Measurements from ENCODE around the gene FAM131A. TPM values are rescaled to one million over a fixed set of nuclear protein-coding genes. Genes with fewer than 3 reads are reported as not detected.

FAM131A gene
- total and polyA plus RNA-seq, 9 donors: 8.4 to 14.9 (median 10.4) TPM

DNA sequence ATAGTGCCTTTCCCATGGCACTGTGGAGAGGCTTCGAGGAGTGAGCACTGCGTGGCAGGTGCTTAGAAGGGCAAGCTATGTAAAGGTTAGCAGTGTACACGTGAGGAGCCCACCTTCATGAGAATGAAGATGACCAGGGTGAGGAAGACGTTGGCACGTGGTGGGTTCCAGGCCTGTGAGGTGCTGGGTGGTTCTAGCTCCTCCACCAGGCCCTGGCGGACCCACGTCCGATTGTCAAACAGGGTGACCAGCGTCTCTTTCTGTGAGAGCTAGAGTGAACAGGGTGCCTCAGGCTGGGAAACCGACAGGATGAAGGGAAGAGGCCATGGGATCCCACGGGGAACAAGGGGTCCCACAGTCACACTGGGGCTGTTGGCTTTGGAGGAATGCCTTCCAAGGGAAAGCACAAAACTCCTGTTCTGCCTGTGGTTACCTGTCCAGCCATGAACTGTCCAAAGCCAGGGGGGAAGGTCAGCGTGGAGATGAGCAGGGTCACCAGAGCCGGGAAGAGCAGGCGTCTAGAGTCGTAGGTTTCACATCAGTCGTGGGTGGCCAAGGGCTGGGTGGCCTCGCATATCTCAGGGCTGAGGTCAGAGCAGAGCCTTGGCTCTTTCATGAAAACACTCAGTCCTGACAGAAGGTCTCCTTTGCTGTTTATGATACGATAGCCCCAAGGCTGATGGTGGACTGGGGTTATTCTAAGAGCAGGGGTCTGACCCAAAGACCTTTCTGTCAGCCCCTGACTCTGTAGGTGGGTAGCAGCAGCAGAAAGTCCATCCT lies 18.1 kb downstream of the FAM131A start:
- peaks cover 32% of the 10 kb centered on the region for H3K36me3 ChIP-seq (ENCODE audit: control insufficient read depth, insufficient read depth, low read length)
- 73% methylated on average over 18 of the region's 18 CpGs for WGBS (ENCODE audit: insufficient coverage)

DNA sequence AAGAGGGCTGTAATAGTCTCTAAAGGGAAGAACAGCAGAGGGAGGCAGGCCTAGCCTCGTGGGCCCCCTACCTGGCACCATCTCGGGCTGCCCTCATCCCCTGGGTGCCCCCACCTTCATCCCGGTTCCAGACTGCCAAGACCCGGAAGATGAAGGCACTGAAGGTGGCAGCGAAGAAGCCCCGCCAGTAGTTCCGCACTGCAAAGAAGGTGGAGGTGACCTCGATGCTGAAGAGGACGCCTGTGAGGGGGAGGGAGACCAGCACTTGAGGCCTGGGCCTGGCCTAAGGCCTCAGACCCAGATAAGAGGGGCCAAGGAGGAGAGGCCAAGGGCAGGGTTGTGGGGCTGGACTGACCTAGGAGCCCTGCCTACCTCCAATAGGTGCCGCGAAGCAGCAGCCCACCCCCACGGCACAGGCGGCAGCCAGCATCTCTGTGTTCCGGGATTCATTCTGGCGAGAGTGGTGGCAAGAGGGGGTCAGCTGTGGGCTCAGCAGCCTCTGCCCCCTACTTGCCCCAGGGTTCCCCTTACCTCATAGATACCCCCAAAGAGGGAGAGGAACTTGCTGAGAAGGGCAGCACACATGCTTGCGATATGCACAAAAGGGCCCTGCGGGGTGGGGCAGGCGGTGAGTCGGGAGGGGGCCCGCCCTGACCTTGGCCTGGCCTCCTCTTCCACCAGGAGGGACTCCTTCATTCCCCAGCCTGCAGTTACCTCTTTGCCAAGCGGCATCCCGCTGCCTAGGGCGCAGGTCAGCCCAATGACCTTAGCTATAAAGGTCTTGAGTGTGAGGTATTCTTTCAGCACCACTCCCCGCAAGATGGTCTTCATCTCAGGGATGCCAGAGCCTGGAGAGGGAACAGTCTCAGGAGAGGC lies 20.1 kb downstream of the FAM131A start:
- Histone ChIP-seq H3K27ac (ENCODE audit: low read length) (no peak overlapping the region), H3K9me3 (replicated peaks; ENCODE audit: control insufficient read depth, low read depth, low read length) (no peaks in the 10 kb centered on the region), H3K4me1 (ENCODE audit: control insufficient read depth, insufficient read depth, low read length) (peaks cover 15% of the 10 kb centered on the region), H3K36me3 (ENCODE audit: control insufficient read depth, insufficient read depth, low read length) (peaks cover 28% of the 10 kb centered on the region), H3K4me3 (ENCODE audit: low read length) (no peak overlapping the region), H3K27me3 (ENCODE audit: control insufficient read depth, insufficient read depth, low read length) (no peaks in the 10 kb centered on the region)
- DNase-seq: no peak
- 90% methylated on average over 9 of the region's 24 CpGs for WGBS (ENCODE audit: insufficient coverage)

More for the DNA sequence above, 18.1 kb downstream of the FAM131A start:
- Histone ChIP-seq H3K4me1 (ENCODE audit: control insufficient read depth, insufficient read depth, low read length) (peaks cover 13% of the 10 kb centered on the region), H3K27ac (ENCODE audit: low read length) (no peak overlapping the region), H3K27me3 (ENCODE audit: control insufficient read depth, insufficient read depth, low read length) (no peaks in the 10 kb centered on the region), H3K9me3 (replicated peaks; ENCODE audit: control insufficient read depth, low read depth, low read length) (no peaks in the 10 kb centered on the region), H3K4me3 (ENCODE audit: low read length) (no peak overlapping the region)
- DNase-seq: no peak

DNA sequence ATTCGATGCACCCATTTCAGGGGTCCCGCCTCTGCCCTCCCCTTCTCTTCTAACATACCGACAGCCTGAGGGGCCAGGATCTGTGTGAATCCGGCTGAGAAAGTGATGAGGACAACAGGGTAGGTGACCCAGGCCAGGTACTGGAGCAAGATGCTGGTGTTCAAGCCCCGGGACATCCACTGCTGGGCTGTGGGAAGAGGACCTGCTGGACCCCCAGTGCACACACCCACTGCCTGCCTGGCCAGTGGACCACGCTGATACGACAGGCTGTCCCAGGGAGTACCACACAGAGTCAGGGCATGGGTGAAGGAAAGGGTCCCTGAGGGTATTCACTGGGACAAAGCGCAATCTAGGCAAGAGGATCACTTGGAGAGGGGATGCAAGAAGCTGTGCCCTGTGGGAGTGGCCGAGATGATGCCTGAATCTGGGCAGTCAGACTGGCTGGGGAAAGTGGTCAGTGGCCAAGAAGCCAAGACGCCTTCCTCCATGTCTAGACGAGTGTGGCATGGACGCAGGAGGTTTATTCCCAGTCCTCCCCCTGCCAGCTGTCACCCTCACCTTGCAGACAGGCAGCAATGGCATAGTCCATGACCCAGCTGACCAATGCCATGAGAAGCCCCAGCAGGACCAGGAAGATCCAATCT lies 20.8 kb downstream of the FAM131A start:
- Histone ChIP-seq H3K36me3 (ENCODE audit: control insufficient read depth, insufficient read depth, low read length) (peaks cover 25% of the 10 kb centered on the region), H3K27ac (ENCODE audit: low read length) (no peak overlapping the region), H3K4me3 (ENCODE audit: low read length) (no peak overlapping the region), H3K27me3 (ENCODE audit: control insufficient read depth, insufficient read depth, low read length) (no peaks in the 10 kb centered on the region), H3K9me3 (replicated peaks; ENCODE audit: control insufficient read depth, low read depth, low read length) (no peaks in the 10 kb centered on the region), H3K4me1 (ENCODE audit: control insufficient read depth, insufficient read depth, low read length) (peaks cover 15% of the 10 kb centered on the region)
- no peak for DNase-seq
- 87% methylated on average over 9 of the region's 12 CpGs for WGBS (ENCODE audit: insufficient coverage)

DNA sequence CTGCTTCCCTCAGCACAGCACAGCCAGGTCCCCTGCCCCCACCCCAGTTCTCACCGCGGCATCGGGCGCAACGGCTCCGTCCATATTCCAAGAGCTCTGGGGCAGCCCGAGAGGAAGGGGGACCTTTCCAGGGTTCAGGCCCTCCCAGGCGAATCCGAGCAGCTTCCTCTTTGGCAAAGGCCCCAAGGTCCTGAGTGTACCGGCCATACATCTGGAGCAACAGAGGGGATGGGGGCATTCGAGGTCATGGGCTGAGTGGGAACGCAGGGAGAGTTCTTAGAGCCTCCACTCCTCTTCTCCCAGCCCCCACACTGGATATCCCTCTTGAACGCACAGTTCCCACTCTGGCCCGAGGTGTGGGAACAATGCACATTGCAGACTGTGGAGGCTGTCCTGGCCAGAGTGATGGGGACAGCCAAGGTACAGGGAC lies 21.5 kb downstream of the FAM131A start:
- no peak overlapping the region for H3K4me3 ChIP-seq (ENCODE audit: low read length)
- H3K4me1 ChIP-seq (ENCODE audit: control insufficient read depth, insufficient read depth, low read length): peaks cover 19% of the 10 kb centered on the region
- no peaks in the 10 kb centered on the region for H3K9me3 ChIP-seq (replicated peaks; ENCODE audit: control insufficient read depth, low read depth, low read length)
- H3K27ac ChIP-seq (ENCODE audit: low read length): no peak overlapping the region
- H3K27me3 ChIP-seq (ENCODE audit: control insufficient read depth, insufficient read depth, low read length): no peaks in the 10 kb centered on the region
- WGBS (ENCODE audit: insufficient coverage): 48% methylated on average over 11 of the region's 14 CpGs
- peaks cover 23% of the 10 kb centered on the region for H3K36me3 ChIP-seq (ENCODE audit: control insufficient read depth, insufficient read depth, low read length)
- peak; percentile 46 for DNase-seq

DNA sequence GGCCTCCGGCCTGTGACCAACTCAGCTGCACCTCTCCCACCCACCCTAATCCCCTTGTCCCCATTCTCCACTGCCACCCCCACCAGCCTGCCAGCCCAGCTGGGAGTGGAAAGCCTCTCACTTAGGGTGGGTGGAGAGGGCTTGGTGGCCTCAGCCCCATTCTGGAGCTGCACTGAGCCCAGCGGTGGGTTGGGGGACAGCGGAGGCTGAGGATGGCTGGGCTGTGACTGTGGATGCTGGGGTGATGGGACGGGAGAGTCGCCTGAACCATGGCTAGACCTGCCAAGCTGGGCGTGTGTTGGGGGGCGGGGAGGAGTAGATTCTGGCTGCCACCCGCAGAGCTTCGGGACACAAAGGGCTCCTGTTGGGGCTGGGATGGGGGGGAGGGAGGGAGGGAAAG lies 22.2 kb downstream of the FAM131A start:
- Histone ChIP-seq H3K9me3 (replicated peaks; ENCODE audit: control insufficient read depth, low read depth, low read length) (no peaks in the 10 kb centered on the region), H3K36me3 (ENCODE audit: control insufficient read depth, insufficient read depth, low read length) (peaks cover 26% of the 10 kb centered on the region), H3K27me3 (ENCODE audit: control insufficient read depth, insufficient read depth, low read length) (no peaks in the 10 kb centered on the region), H3K4me1 (ENCODE audit: control insufficient read depth, insufficient read depth, low read length) (peaks cover 21% of the 10 kb centered on the region), H3K4me3 (ENCODE audit: low read length) (no peak overlapping the region), H3K27ac (ENCODE audit: low read length) (no peak overlapping the region)
- WGBS (ENCODE audit: insufficient coverage): 45% methylated on average over 8 of the region's 9 CpGs
- DNase-seq: no peak

DNA sequence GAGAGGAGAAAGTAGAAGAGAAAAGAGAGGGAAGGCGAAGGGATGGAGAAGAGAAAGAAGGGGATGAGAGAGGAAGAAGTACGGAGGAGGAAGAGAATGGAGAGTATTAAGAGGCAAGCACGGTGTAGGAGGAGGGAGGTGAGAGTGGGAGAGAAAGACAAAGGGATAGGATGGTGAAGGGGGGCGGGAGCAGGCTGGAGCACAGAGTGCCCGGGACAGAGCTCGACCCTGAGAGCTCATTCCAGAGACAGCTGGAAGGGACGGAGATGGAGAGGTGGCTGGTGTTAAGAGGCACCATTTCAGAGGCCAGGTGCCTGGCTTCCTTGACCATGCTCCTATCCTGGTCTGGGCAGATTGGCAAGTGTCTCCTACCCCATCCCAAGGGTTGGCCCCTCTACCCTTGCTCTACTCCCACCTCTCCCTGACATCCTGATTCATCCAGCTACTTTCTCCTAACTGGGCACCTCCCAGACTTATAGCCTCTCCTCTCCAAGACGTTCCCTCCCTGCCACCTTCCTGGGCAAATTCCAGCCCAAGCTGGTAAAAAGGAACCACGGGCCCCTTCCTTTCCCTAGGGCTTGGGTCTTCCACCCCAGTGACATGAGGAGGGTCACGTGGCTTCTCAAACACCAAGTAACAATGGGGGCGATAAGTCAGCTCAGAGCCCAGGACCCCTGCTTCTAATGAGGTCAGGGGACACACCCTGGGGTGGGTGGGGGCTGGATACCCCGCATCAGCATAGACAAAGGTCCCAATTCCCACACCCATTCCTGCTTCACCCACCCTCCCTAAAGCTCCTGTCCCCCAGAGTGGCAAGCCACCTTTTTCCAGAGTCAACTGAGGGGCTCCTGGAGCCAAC lies 22.9 kb downstream of the FAM131A start:
- Histone ChIP-seq H3K4me3 (ENCODE audit: low read length) (peak overlapping the region; percentile 65), H3K27me3 (ENCODE audit: control insufficient read depth, insufficient read depth, low read length) (no peaks in the 10 kb centered on the region), H3K27ac (ENCODE audit: low read length) (no peak overlapping the region), H3K9me3 (replicated peaks; ENCODE audit: control insufficient read depth, low read depth, low read length) (no peaks in the 10 kb centered on the region), H3K36me3 (ENCODE audit: control insufficient read depth, insufficient read depth, low read length) (peaks cover 33% of the 10 kb centered on the region), H3K4me1 (ENCODE audit: control insufficient read depth, insufficient read depth, low read length) (peaks cover 21% of the 10 kb centered on the region)
- no peak for DNase-seq
- 42% methylated on average over 4 of the region's 12 CpGs for WGBS (ENCODE audit: insufficient coverage)

DNA sequence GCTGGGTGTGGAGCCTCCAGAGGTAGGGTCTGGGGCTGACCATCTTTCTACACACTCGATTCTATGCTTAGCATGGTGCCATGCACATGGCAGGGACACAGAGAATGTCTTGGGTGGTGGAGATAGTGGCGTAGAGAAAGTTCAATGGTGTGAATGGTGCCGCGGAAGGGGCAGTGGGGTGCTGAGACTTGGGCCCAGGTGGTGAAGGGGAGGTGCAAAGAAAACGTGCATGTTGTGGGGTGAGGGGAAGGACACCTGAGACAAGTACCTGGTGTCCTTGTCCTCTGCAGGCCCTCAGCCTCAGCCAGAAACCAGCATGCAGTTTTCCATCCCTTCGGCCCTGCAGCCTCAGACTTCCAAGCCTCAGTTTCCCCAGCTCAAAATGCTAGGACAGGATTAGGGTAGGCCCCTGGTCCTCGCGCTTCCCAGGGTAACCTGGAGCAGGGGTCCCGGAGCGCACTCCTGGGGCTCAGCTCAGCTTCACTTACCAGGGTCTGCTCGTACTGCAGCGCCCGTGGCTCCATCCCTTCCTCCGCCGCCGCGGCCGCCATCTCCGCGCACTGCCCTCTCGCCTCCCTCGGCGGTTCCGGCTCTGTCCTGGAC lies 23.6 kb downstream of the FAM131A start:
- peaks cover 21% of the 10 kb centered on the region for H3K4me1 ChIP-seq (ENCODE audit: control insufficient read depth, insufficient read depth, low read length)
- no peaks in the 10 kb centered on the region for H3K27me3 ChIP-seq (ENCODE audit: control insufficient read depth, insufficient read depth, low read length)
- 6% methylated on average over 23 of the region's 24 CpGs for WGBS (ENCODE audit: insufficient coverage)
- peak overlapping the region; percentile 40 for H3K27ac ChIP-seq (ENCODE audit: low read length)
- H3K4me3 ChIP-seq (ENCODE audit: low read length): peak overlapping the region; percentile 65
- DNase-seq: no peak
- peaks cover 29% of the 10 kb centered on the region for H3K36me3 ChIP-seq (ENCODE audit: control insufficient read depth, insufficient read depth, low read length)
- H3K9me3 ChIP-seq (replicated peaks; ENCODE audit: control insufficient read depth, low read depth, low read length): no peaks in the 10 kb centered on the region

DNA sequence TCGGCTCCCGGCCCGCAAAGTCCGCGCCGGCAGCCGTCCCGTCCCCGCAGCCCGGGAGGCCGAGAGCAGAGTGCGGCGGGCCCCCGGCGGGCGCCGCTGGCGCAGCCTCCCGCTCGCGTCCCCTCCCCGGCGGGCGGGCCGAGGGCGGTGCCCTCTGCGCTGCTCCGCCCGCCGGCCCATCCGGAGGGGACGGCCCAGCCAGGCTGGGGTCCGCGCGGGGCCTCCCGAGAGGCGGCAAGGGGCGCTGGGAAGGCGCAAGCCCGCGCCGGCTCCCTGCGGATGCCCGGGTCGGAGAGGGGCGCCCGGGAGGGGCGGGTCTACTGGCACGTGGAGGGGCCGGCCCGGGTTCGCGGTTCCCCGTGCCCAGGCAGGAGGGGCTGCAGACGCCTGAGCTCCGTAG lies 24.1 kb downstream of the FAM131A start, which contains the start of the genes CLCN2 and POLR2H:
TSS of gene CLCN2 (minus strand) at position 74 of the 400 bp plus-strand sequence. CDS start 126 bp downstream, outside the sequence.
TSS of gene POLR2H (plus strand) at position 179 of the 400 bp plus-strand sequence. CDS start 1,783 bp downstream, outside the sequence.
- Histone ChIP-seq H3K36me3 (ENCODE audit: control insufficient read depth, insufficient read depth, low read length) (peaks cover 33% of the 10 kb centered on the region), H3K27ac (ENCODE audit: low read length) (peak within 1 kb of the TSS; percentile 99), H3K4me3 (ENCODE audit: low read length) (peak within 1 kb of the TSS; percentile 88), H3K9me3 (replicated peaks; ENCODE audit: control insufficient read depth, low read depth, low read length) (no peaks in the 10 kb centered on the region), H3K4me1 (ENCODE audit: control insufficient read depth, insufficient read depth, low read length) (peaks cover 21% of the 10 kb centered on the region), H3K27me3 (ENCODE audit: control insufficient read depth, insufficient read depth, low read length) (no peaks in the 10 kb centered on the region)
- under 1% methylated on average over 56 of the region's 56 CpGs for WGBS (ENCODE audit: insufficient coverage)
- peak; percentile 84 for DNase-seq

Measured in muscle of leg (tissue), 11 donors.